Measurements from ENCODE around the gene ARHGAP18.

The ARHGAP18 gene

GRCh38 chr6:129748212-129748900 is 38.4 kb upstream of the ARHGAP18 start:
- peak; percentile 31 to 58 for DNase-seq
- H4K8ac ChIP-seq (ENCODE audit: low read depth, low read length): no peak overlapping the region
- no peak overlapping the region for H2BK5ac ChIP-seq (ENCODE audit: low read depth, low read length, poor library complexity)
- H3K4me3 ChIP-seq (ENCODE audit: low read depth, low read length): no peak overlapping the region
- no peaks in the 10 kb centered on the region for H3K4me1 ChIP-seq (ENCODE audit: control insufficient read depth in 1 of 2, insufficient read depth in 2 of 2, low read length in 2 of 2)
- H3K79me1 ChIP-seq (ENCODE audit: low read length): no peaks in the 10 kb centered on the region
- H3K79me2 ChIP-seq (ENCODE audit: control insufficient read depth, insufficient read depth, low read length, poor library complexity): no peaks in the 10 kb centered on the region
- H2AFZ ChIP-seq (ENCODE audit: insufficient read depth, low read length, poor library complexity): no peak overlapping the region
- H2AK5ac ChIP-seq (ENCODE audit: low read length): no peak overlapping the region
- no peak overlapping the region for H3K14ac ChIP-seq (ENCODE audit: low read length)
- H3K9ac ChIP-seq (ENCODE audit: low read length): no peak overlapping the region
- no peak overlapping the region for H4K91ac ChIP-seq (ENCODE audit: low read depth, low read length)
- H3K18ac ChIP-seq (ENCODE audit: low read length): no peak overlapping the region
- no peak overlapping the region for H3K23ac ChIP-seq (ENCODE audit: low read length)
- no peak overlapping the region for H3K4ac ChIP-seq (ENCODE audit: low read depth, low read length)
- WGBS (ENCODE audit: extremely low coverage, insufficient coverage, insufficient read length): no CpG with 5 or more reads among the region's 4 CpGs
- no peak overlapping the region for H2BK120ac ChIP-seq (ENCODE audit: insufficient read depth, low read length, poor library complexity)
- no peak overlapping the region for H2BK12ac ChIP-seq (ENCODE audit: low read length)
- no peak overlapping the region for H3K4me2 ChIP-seq (ENCODE audit: low read length)
- no peak overlapping the region for H3K27ac ChIP-seq (ENCODE audit: low read depth, low read length)
- H4K12ac ChIP-seq (ENCODE audit: low read depth, low read length): no peak overlapping the region
- no peaks in the 10 kb centered on the region for H3K36me3 ChIP-seq (ENCODE audit: control insufficient read depth in 1 of 2, insufficient read depth in 2 of 2, low read length in 2 of 2)
- H3K27me3 ChIP-seq (ENCODE audit: insufficient read depth, low read length): no peaks in the 10 kb centered on the region
- H3K9me3 ChIP-seq (ENCODE audit: insufficient read depth, low read depth, low read length): no peaks in the 10 kb centered on the region

- Histone ChIP-seq H2BK120ac (ENCODE audit: insufficient read depth, low read length, poor library complexity) (no peak overlapping the region), H3K79me1 (ENCODE audit: low read length) (no peaks in the 10 kb centered on the region), H2BK5ac (ENCODE audit: low read depth, low read length, poor library complexity) (no peak overlapping the region), H3K4me2 (ENCODE audit: low read length) (no peak overlapping the region), H4K12ac (ENCODE audit: low read depth, low read length) (no peak overlapping the region), H2AFZ (ENCODE audit: insufficient read depth, low read length, poor library complexity) (no peak overlapping the region), H3K4me1 (ENCODE audit: control insufficient read depth in 1 of 2, insufficient read depth in 2 of 2, low read length in 2 of 2) (no peaks in the 10 kb centered on the region), H3K4me3 (ENCODE audit: low read depth, low read length) (no peak overlapping the region), H4K8ac (ENCODE audit: low read depth, low read length) (no peak overlapping the region), H4K91ac (ENCODE audit: low read depth, low read length) (no peak overlapping the region), H3K9me3 (ENCODE audit: insufficient read depth, low read depth, low read length) (no peaks in the 10 kb centered on the region), H3K4ac (ENCODE audit: low read depth, low read length) (no peak overlapping the region), H3K23ac (ENCODE audit: low read length) (no peak overlapping the region), H3K36me3 (ENCODE audit: control insufficient read depth in 1 of 2, insufficient read depth in 2 of 2, low read length in 2 of 2) (no peaks in the 10 kb centered on the region), H3K27me3 (ENCODE audit: insufficient read depth, low read length) (no peaks in the 10 kb centered on the region), H3K27ac (ENCODE audit: low read depth, low read length) (no peak overlapping the region), H3K18ac (ENCODE audit: low read length) (no peak overlapping the region), H3K9ac (ENCODE audit: low read length) (no peak overlapping the region), H3K79me2 (ENCODE audit: control insufficient read depth, insufficient read depth, low read length, poor library complexity) (no peaks in the 10 kb centered on the region), H2AK5ac (ENCODE audit: low read length) (no peak overlapping the region), H3K14ac (ENCODE audit: low read length) (no peak overlapping the region), H2BK12ac (ENCODE audit: low read length) (no peak overlapping the region)
- DNase-seq: no peak
- no CpG with 5 or more reads among the region's 4 CpGs for WGBS (ENCODE audit: extremely low coverage, insufficient coverage, insufficient read length)
These were observed 37.7 kb upstream of the ARHGAP18 start for GRCh38 chr6:129747588-129748112.

- no peak overlapping the region for H2BK12ac ChIP-seq (ENCODE audit: low read length)
- H3K14ac ChIP-seq (ENCODE audit: low read length): no peak overlapping the region
- no peak overlapping the region for H4K8ac ChIP-seq (ENCODE audit: low read depth, low read length)
- H3K4me2 ChIP-seq (ENCODE audit: low read length): no peak overlapping the region
- H4K91ac ChIP-seq (ENCODE audit: low read depth, low read length): no peak overlapping the region
- no peaks in the 10 kb centered on the region for H3K36me3 ChIP-seq (ENCODE audit: control insufficient read depth in 1 of 2, insufficient read depth in 2 of 2, low read length in 2 of 2)
- H4K12ac ChIP-seq (ENCODE audit: low read depth, low read length): no peak overlapping the region
- H3K4me1 ChIP-seq (ENCODE audit: control insufficient read depth in 1 of 2, insufficient read depth in 2 of 2, low read length in 2 of 2): no peaks in the 10 kb centered on the region
- H3K4me3 ChIP-seq (ENCODE audit: low read depth, low read length): no peak overlapping the region
- H2AFZ ChIP-seq (ENCODE audit: insufficient read depth, low read length, poor library complexity): no peak overlapping the region
- H3K9ac ChIP-seq (ENCODE audit: low read length): no peak overlapping the region
- H3K79me2 ChIP-seq (ENCODE audit: control insufficient read depth, insufficient read depth, low read length, poor library complexity): no peaks in the 10 kb centered on the region
- no peak overlapping the region for H3K18ac ChIP-seq (ENCODE audit: low read length)
- H3K27ac ChIP-seq (ENCODE audit: low read depth, low read length): no peak overlapping the region
- no peak for DNase-seq
- no peak overlapping the region for H2BK5ac ChIP-seq (ENCODE audit: low read depth, low read length, poor library complexity)
- H3K27me3 ChIP-seq (ENCODE audit: insufficient read depth, low read length): no peaks in the 10 kb centered on the region
- no peaks in the 10 kb centered on the region for H3K79me1 ChIP-seq (ENCODE audit: low read length)
- no peak overlapping the region for H3K23ac ChIP-seq (ENCODE audit: low read length)
- no CpG with 5 or more reads among the region's 6 CpGs for WGBS (ENCODE audit: extremely low coverage, insufficient coverage, insufficient read length)
- no peak overlapping the region for H2BK120ac ChIP-seq (ENCODE audit: insufficient read depth, low read length, poor library complexity)
- H3K9me3 ChIP-seq (ENCODE audit: insufficient read depth, low read depth, low read length): no peaks in the 10 kb centered on the region
- H3K4ac ChIP-seq (ENCODE audit: low read depth, low read length): no peak overlapping the region
- H2AK5ac ChIP-seq (ENCODE audit: low read length): no peak overlapping the region
These were observed 34.9 kb upstream of the ARHGAP18 start for GRCh38 chr6:129744880-129745237.

DNA sequence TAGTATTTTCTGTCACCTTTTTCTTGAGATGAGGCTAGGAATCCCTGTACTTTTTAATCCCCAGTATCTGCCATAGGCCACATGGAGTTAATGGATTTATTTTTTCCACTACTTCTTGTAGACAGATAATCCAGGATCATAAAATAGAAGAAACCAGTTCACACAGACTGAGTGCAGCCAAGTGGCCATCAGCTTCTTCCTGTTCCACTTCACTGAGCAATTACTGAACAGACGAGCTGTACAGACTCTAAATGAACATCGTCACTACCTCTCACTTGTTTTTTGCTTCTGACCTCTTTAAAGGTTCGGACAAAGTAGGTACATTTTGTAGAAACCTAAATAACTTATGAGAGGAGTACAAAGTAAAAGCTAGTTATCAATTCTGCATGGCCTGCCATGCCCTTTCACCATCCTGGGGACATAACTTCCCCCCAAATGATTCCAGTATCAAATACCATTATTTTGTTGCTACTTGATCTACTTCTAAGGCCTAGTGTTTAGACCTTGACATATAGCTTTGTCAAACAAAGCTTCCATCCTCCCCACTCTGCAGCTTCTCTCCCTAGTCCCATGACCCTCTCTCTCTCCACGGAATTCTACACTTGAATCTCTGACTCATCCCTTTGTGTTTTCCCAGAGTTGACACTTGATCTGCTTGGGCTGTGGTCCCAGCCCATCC is 34.4 kb upstream of the ARHGAP18 start:
- H3K14ac ChIP-seq (ENCODE audit: low read length): no peak overlapping the region
- no peaks in the 10 kb centered on the region for H3K36me3 ChIP-seq (ENCODE audit: control insufficient read depth in 1 of 2, insufficient read depth in 2 of 2, low read length in 2 of 2)
- H2BK120ac ChIP-seq (ENCODE audit: insufficient read depth, low read length, poor library complexity): no peak overlapping the region
- H3K4me1 ChIP-seq (ENCODE audit: control insufficient read depth in 1 of 2, insufficient read depth in 2 of 2, low read length in 2 of 2): no peaks in the 10 kb centered on the region
- H3K4ac ChIP-seq (ENCODE audit: low read depth, low read length): no peak overlapping the region
- no peak overlapping the region for H3K4me2 ChIP-seq (ENCODE audit: low read length)
- no peak overlapping the region for H4K12ac ChIP-seq (ENCODE audit: low read depth, low read length)
- no peaks in the 10 kb centered on the region for H3K9me3 ChIP-seq (ENCODE audit: insufficient read depth, low read depth, low read length)
- no peak overlapping the region for H2BK5ac ChIP-seq (ENCODE audit: low read depth, low read length, poor library complexity)
- no peak overlapping the region for H3K4me3 ChIP-seq (ENCODE audit: low read depth, low read length)
- no peak overlapping the region for H2BK12ac ChIP-seq (ENCODE audit: low read length)
- no peak overlapping the region for H3K23ac ChIP-seq (ENCODE audit: low read length)
- no CpG with 5 or more reads among the region's 4 CpGs for WGBS (ENCODE audit: extremely low coverage, insufficient coverage, insufficient read length)
- H3K79me2 ChIP-seq (ENCODE audit: control insufficient read depth, insufficient read depth, low read length, poor library complexity): no peaks in the 10 kb centered on the region
- no peak overlapping the region for H2AK5ac ChIP-seq (ENCODE audit: low read length)
- no peak overlapping the region for H4K8ac ChIP-seq (ENCODE audit: low read depth, low read length)
- no peak overlapping the region for H3K9ac ChIP-seq (ENCODE audit: low read length)
- H2AFZ ChIP-seq (ENCODE audit: insufficient read depth, low read length, poor library complexity): no peak overlapping the region
- no peaks in the 10 kb centered on the region for H3K27me3 ChIP-seq (ENCODE audit: insufficient read depth, low read length)
- no peak overlapping the region for H3K27ac ChIP-seq (ENCODE audit: low read depth, low read length)
- no peak for DNase-seq
- no peak overlapping the region for H4K91ac ChIP-seq (ENCODE audit: low read depth, low read length)
- H3K18ac ChIP-seq (ENCODE audit: low read length): no peak overlapping the region
- no peaks in the 10 kb centered on the region for H3K79me1 ChIP-seq (ENCODE audit: low read length)

All from trophoblast cell (in vitro differentiated cells and primary cell).